ENCODE measurements around the gene ABHD1. TPM values are rescaled to one million over a fixed set of nuclear protein-coding genes. Genes with fewer than 3 reads are reported as not detected.

Gene ABHD1
- total RNA-seq, 2 donors from 2014 or later: 0.33 TPM; not detected in 1

DNA sequence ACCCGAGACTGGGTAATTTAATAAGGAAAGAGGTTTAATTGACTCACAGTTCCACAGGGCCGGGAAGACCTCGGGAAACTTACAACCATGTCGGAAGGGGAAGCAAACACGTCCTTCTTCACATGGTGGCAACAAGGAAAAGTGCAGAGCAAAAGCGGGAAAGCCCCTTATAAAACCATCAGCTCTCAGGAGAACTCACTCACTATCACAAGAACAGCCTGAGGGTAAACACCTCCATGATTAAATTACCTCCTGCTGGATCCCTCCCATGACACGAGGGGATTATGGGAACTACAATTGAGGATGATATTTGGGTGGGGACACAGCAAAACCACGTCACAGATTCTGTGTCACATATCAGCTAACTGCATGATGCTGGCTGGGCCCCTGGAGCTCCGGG, 36.6 kb downstream of the ABHD1 start:
- Histone ChIP-seq H3K36me3 (replicated peaks in 1 of 2; ENCODE audit: insufficient read depth in 1 of 2, low read depth in 2 of 2) (no peaks in the 10 kb centered on the region), H3K27me3 (no peaks in the 10 kb centered on the region), H3K4me3 (no peak overlapping the region), H3K27ac (no peak overlapping the region), H3K9me3 (no peaks in the 10 kb centered on the region), H3K4me1 (no peaks in the 10 kb centered on the region)
- DNase-seq (no peak), ATAC-seq (no peak)
- 72 to 74% methylated on average over 9 of the region's 9 CpGs for WGBS, 2 donors
- no peak for TF ChIP-seq POLR2A (IDR thresholded peaks at IDR 0.05)
- TF ChIP-seq CTCF (IDR thresholded peaks at IDR 0.05): no peak
- intact Hi-C loops (cut with DNase I): no loop called here

- ATAC-seq: no peak
- H3K36me3 ChIP-seq (replicated peaks in 1 of 2; ENCODE audit: insufficient read depth in 1 of 2, low read depth in 2 of 2): no peaks in the 10 kb centered on the region
- no peaks in the 10 kb centered on the region for H3K27me3 ChIP-seq
- DNase-seq: no peak
- WGBS, 2 donors: 73 to 75% methylated on average over 15 of the region's 15 CpGs
- TF ChIP-seq POLR2A (IDR thresholded peaks at IDR 0.05) (no peak), CTCF (IDR thresholded peaks at IDR 0.05) (no peak)
- H3K27ac ChIP-seq: no peak overlapping the region
- H3K4me3 ChIP-seq: no peak overlapping the region
- intact Hi-C loops (cut with DNase I): no loop called here
- no peaks in the 10 kb centered on the region for H3K9me3 ChIP-seq
- H3K4me1 ChIP-seq: no peaks in the 10 kb centered on the region
Measured at GRCh38 chr2:27162151-27163121, 38.8 kb downstream of the ABHD1 start.

GRCh38 chr2:27164960-27165763, 41.5 kb downstream of the ABHD1 start:
- no peak for ATAC-seq
- Histone ChIP-seq H3K27me3 (no peaks in the 10 kb centered on the region), H3K27ac (no peak overlapping the region), H3K36me3 (replicated peaks in 1 of 2; ENCODE audit: insufficient read depth in 1 of 2, low read depth in 2 of 2) (no peaks in the 10 kb centered on the region), H3K4me3 (no peak overlapping the region), H3K4me1 (peaks cover 5% of the 10 kb centered on the region), H3K9me3 (no peaks in the 10 kb centered on the region)
- no peak for DNase-seq
- WGBS, 2 donors: 83% methylated on average over 8 of the region's 8 CpGs
- TF ChIP-seq CTCF (IDR thresholded peaks at IDR 0.05) (no peak), POLR2A (IDR thresholded peaks at IDR 0.05) (no peak)
- intact Hi-C loops (cut with DNase I): no loop called here

GRCh38 chr2:27170581-27171337, 47.1 kb downstream of the ABHD1 start:
- Histone ChIP-seq H3K36me3 (replicated peaks in 1 of 2; ENCODE audit: insufficient read depth in 1 of 2, low read depth in 2 of 2) (no peaks in the 10 kb centered on the region), H3K4me1 (peaks cover 10% of the 10 kb centered on the region), H3K9me3 (no peaks in the 10 kb centered on the region), H3K4me3 (no peak overlapping the region), H3K27ac (no peak overlapping the region), H3K27me3 (peaks cover 0 to 5% of the 10 kb centered on the region in 2 donors)
- intact Hi-C loops (cut with DNase I): no loop called here
- ATAC-seq (peak; percentile 43), DNase-seq (peak in 1 of 4 donors; percentile 19)
- TF ChIP-seq POLR2A (IDR thresholded peaks at IDR 0.05): no peak
- TF ChIP-seq CTCF (IDR thresholded peaks at IDR 0.05): no peak
- 56 to 70% methylated on average over 6 of the region's 6 CpGs for WGBS, 2 donors

All from body of pancreas (tissue), 4 donors.